OCI-LY1 (cell line): ENCODE results near the gene MAN1C1.

Experiments
- EZH2 ChIP-seq: fragments of 200-600 bp; sonication (generic), shearing (Covaris generic); IDR thresholded peaks from 2 replicates; pipeline ENCODE4 v1.8.0; 2017; ENCODE audit warnings: borderline replicate concordance, mixed run types, mild to moderate bottlenecking, antibody characterized with exemption, low read length, moderate library complexity, mixed read lengths
- TF ChIP-seq, protein P1 (sequence below): fragments of 200-600 bp; sonication (generic), shearing (Covaris generic); IDR thresholded peaks from 2 replicates; pipeline ENCODE4 v1.5.1; 2017; ENCODE audit warnings: mild to moderate bottlenecking, antibody characterized with exemption, low read length, moderate library complexity, mixed read lengths

DNA sequence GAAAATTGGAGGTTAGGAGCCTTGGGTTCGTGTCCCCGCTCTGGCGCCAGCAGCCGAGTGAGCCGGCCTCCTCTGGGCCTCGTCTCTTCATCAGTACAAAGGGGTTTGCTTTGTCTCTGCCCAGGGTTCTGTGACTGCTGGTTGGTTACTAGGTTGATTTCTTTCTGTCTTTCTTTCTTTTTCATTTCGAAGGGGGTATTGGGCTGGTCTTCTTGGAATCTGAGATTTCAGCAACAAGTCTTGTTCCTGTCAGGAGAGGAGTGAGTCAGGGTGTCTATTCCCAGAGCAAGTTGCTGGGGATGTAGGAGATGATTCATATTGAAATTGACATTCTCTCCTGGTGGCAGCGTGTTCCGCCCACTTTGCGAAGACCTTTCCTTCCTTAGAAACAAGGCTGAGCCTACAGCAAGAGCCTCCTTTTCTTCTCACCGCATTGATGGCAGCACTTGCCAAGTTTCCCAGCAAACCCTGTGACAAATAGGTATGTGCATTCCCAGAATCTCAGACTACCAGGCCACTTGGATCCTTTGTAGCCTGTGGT, 79.2 kb downstream of the MAN1C1 start:
- TF ChIP-seq, protein P1, sequence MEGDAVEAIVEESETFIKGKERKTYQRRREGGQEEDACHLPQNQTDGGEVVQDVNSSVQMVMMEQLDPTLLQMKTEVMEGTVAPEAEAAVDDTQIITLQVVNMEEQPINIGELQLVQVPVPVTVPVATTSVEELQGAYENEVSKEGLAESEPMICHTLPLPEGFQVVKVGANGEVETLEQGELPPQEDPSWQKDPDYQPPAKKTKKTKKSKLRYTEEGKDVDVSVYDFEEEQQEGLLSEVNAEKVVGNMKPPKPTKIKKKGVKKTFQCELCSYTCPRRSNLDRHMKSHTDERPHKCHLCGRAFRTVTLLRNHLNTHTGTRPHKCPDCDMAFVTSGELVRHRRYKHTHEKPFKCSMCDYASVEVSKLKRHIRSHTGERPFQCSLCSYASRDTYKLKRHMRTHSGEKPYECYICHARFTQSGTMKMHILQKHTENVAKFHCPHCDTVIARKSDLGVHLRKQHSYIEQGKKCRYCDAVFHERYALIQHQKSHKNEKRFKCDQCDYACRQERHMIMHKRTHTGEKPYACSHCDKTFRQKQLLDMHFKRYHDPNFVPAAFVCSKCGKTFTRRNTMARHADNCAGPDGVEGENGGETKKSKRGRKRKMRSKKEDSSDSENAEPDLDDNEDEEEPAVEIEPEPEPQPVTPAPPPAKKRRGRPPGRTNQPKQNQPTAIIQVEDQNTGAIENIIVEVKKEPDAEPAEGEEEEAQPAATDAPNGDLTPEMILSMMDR = no peak
- no peak for TF ChIP-seq EZH2
